ENCODE data around the gene SKP2. TPM values are rescaled to one million over a fixed set of nuclear protein-coding genes. Genes with fewer than 3 reads are reported as not detected.

Gene SKP2
- total RNA-seq, 1 donor = 142 TPM

GRCh38 chr5:36150676-36151433, 1.1 kb upstream of the SKP2 start:
- H3K4me3 ChIP-seq (ENCODE audit: low read depth, low read length) = peak overlapping the region; percentile 92
- TF ChIP-seq, protein P1, sequence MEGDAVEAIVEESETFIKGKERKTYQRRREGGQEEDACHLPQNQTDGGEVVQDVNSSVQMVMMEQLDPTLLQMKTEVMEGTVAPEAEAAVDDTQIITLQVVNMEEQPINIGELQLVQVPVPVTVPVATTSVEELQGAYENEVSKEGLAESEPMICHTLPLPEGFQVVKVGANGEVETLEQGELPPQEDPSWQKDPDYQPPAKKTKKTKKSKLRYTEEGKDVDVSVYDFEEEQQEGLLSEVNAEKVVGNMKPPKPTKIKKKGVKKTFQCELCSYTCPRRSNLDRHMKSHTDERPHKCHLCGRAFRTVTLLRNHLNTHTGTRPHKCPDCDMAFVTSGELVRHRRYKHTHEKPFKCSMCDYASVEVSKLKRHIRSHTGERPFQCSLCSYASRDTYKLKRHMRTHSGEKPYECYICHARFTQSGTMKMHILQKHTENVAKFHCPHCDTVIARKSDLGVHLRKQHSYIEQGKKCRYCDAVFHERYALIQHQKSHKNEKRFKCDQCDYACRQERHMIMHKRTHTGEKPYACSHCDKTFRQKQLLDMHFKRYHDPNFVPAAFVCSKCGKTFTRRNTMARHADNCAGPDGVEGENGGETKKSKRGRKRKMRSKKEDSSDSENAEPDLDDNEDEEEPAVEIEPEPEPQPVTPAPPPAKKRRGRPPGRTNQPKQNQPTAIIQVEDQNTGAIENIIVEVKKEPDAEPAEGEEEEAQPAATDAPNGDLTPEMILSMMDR (IDR thresholded peaks at IDR 0.05; ENCODE audit: insufficient read depth, low read depth, low read length) = no peak
- peak; percentile 50 for DNase-seq (ENCODE audit: low read depth)

- H3K4me3 ChIP-seq (ENCODE audit: low read depth, low read length) = peak overlapping the region; percentile 92
- TF ChIP-seq, protein P1 (IDR thresholded peaks at IDR 0.05; ENCODE audit: insufficient read depth, low read depth, low read length) = no peak
- DNase-seq (ENCODE audit: low read depth) = peak; percentile 22
These were observed 700 bp downstream of the SKP2 start for GRCh38 chr5:36152324-36153297.

DNA sequence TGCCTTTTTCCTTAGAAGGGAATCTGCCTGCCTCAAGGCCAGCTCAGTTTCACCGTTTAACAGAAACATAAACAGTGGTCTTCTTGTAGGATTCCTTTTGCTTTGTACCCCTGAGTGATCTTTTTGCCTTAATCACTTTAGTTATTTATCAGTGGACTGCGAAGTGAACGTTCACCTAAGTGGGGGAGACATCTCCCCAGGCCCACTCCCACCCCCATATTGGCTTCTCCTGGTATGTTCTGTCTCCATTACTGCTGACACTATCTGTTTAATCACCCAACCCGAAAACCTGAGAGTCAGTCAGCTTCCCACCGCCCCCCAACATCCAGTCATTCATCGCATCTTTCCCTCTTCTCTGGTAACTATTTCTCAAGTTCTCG, 1.4 kb downstream of the SKP2 start:
- peak overlapping the region; percentile 92 for H3K4me3 ChIP-seq (ENCODE audit: low read depth, low read length)
- TF ChIP-seq, protein P1 (IDR thresholded peaks at IDR 0.05; ENCODE audit: insufficient read depth, low read depth, low read length) = no peak
- DNase-seq (ENCODE audit: low read depth) = no peak

- TF ChIP-seq, protein P1 (IDR thresholded peaks at IDR 0.05; ENCODE audit: insufficient read depth, low read depth, low read length) = no peak
- peak overlapping the region; percentile 92 for H3K4me3 ChIP-seq (ENCODE audit: low read depth, low read length)
- peak; percentile 56 for DNase-seq (ENCODE audit: low read depth)
These were observed 1.8 kb downstream of the SKP2 start for GRCh38 chr5:36153726-36154125.

DNA sequence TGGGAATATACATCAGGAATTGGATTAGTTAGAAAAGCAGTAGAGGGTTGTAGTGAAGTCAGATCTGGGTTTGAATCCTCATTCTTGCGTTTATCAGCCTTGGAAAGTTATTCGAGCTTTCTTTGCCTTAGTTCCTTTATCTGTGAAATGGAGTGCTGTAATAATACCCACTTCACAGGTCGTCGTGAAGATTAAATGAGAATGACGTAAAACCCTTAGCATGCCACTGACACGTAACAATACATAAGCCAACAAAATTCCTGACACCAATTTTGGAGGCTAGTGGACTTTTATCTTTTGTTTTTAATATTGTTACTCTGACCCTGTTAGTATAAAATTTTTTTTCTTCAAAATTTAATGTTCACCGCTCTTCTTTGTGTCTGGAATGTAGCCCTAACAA, 3.4 kb downstream of the SKP2 start:
- H3K4me3 ChIP-seq (ENCODE audit: low read depth, low read length) = no peak overlapping the region
- DNase-seq (ENCODE audit: low read depth) = no peak
- TF ChIP-seq, protein P1 (IDR thresholded peaks at IDR 0.05; ENCODE audit: insufficient read depth, low read depth, low read length) = no peak

GRCh38 chr5:36156121-36156601, 4.2 kb downstream of the SKP2 start:
- no peak overlapping the region for H3K4me3 ChIP-seq (ENCODE audit: low read depth, low read length)
- DNase-seq (ENCODE audit: low read depth) = peak; percentile 91
- TF ChIP-seq, protein P1 (IDR thresholded peaks at IDR 0.05; ENCODE audit: insufficient read depth, low read depth, low read length) = no peak
